Tibial nerve (tissue), 4 donors: ENCODE results near the gene WBP11. TPM values are rescaled to one million over a fixed set of nuclear protein-coding genes. Genes with fewer than 3 reads are reported as not detected.
A peak's percentile ranks its signal among the peaks of the same experiment; 100 is the strongest.
"Not testable (repeated sequence)": the region's sequence is repeated elsewhere in the genome, so short reads cannot be mapped to it uniquely, and the experiment has no call there.

Experiments
- DNase-seq, 2 donors: peaks; one replicate each; pipeline ENCODE4 v3.0.0-alpha.2; 2019; ENCODE audit warnings: low spot score in 2 of 2
- H3K27ac ChIP-seq, 4 donors: fragments of 200-600 bp; sonication (generic) in 3 of 4; one replicate each; pipeline ENCODE4 v1.5.1; 2017 to 2019; ENCODE audit warnings: mild to moderate bottlenecking in 1 of 4
- H3K27me3 ChIP-seq, 2 donors: fragments of 200-600 bp; sonication (generic) in 1 of 2; one replicate each; pipeline versions ENCODE4 v1.5.1 to v1.6.0; 2017 to 2019
- H3K36me3 ChIP-seq, 3 donors: fragments of 200-600 bp; sonication (generic); one replicate each; pipeline ENCODE4 v1.5.1; 2018 to 2019
- H3K4me1 ChIP-seq, 4 donors: fragments of 200-600 bp; sonication (generic) in 3 of 4; one replicate each; pipeline ENCODE4 v1.5.1; 2017 to 2019
- H3K4me3 ChIP-seq, 4 donors: fragments of 200-600 bp; sonication (generic) in 3 of 4; one replicate each; pipeline ENCODE4 v1.5.1; 2017 to 2019; ENCODE audit warnings: mild to moderate bottlenecking in 1 of 4, moderate library complexity in 1 of 4
- H3K9me3 ChIP-seq, 4 donors: fragments of 200-600 bp; sonication (generic) in 3 of 4; one replicate each; pipeline ENCODE4 v1.5.1; 2017 to 2019
- EP300 ChIP-seq, 2 donors: sonication (generic); formaldehyde crosslinking; IDR thresholded peaks; one replicate each; pipeline ENCODE4 v1.6.1; 2017; ENCODE audit warnings: antibody characterized with exemption in 2 of 2, mild to moderate bottlenecking in 1 of 2
- POLR2A ChIP-seq, 2 donors: fragments of 450-650 bp; IDR thresholded peaks; one replicate each; pipeline ENCODE4 v1.6.1; 2017; ENCODE audit warnings: antibody characterized with exemption in 2 of 2, mild to moderate bottlenecking in 2 of 2, moderate library complexity in 2 of 2
- WGBS, 2 donors: methylation state at CpG; one replicate each; pipeline ENCODE4 v1.1.5; 2018; 5-methylcytosine and 5-hydroxymethylcytosine counted together
- total RNA-seq, 4 donors: library from RNA; depleted of rRNA; stranded (reverse); fragments of >200 nt; gene quantifications; one replicate each; pipeline ENCODE4 v1.1.0, GENCODE V29; 2016
- TF ChIP-seq, protein P1 (sequence below), 5 experiments: fragments of 200-600 bp in 3 of 5; fragments of 450-650 bp in 2 of 5; sonication (generic) in 3 of 5; IDR thresholded peaks; one replicate each; pipeline ENCODE4 v1.5.1; 2016 to 2019; ENCODE audit warnings: antibody characterized with exemption in 5 of 5, mild to moderate bottlenecking in 3 of 5, moderate library complexity in 2 of 5

WBP11 gene
- total RNA-seq, 4 donors from 2014 or later = 11.7 to 22.6 (median 19.2) TPM

- no peaks in the 10 kb centered on the region for H3K27me3 ChIP-seq
- no peak for DNase-seq
- peaks cover 0 to 34% (median 9%) of the 10 kb centered on the region in 4 donors for H3K4me1 ChIP-seq
- TF ChIP-seq POLR2A (IDR thresholded peaks at IDR 0.05) (no peak), EP300 (IDR thresholded peaks at IDR 0.05) (no peak)
- TF ChIP-seq, protein P1, sequence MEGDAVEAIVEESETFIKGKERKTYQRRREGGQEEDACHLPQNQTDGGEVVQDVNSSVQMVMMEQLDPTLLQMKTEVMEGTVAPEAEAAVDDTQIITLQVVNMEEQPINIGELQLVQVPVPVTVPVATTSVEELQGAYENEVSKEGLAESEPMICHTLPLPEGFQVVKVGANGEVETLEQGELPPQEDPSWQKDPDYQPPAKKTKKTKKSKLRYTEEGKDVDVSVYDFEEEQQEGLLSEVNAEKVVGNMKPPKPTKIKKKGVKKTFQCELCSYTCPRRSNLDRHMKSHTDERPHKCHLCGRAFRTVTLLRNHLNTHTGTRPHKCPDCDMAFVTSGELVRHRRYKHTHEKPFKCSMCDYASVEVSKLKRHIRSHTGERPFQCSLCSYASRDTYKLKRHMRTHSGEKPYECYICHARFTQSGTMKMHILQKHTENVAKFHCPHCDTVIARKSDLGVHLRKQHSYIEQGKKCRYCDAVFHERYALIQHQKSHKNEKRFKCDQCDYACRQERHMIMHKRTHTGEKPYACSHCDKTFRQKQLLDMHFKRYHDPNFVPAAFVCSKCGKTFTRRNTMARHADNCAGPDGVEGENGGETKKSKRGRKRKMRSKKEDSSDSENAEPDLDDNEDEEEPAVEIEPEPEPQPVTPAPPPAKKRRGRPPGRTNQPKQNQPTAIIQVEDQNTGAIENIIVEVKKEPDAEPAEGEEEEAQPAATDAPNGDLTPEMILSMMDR (IDR thresholded peaks at IDR 0.05) = no peak
- H3K27ac ChIP-seq = peak overlapping the region in 2 of 4 donors; percentile 0 to 34
- H3K36me3 ChIP-seq = peaks cover 0 to 21% (median 0%) of the 10 kb centered on the region in 3 donors
- H3K4me3 ChIP-seq = no peak overlapping the region
- H3K9me3 ChIP-seq = peaks cover 0 to 10% (median 0%) of the 10 kb centered on the region in 4 donors
- 62 to 74% methylated on average over 1 of the region's 1 CpG for WGBS, 2 donors
Measured at GRCh38 chr12:14767617-14768016, 35.7 kb downstream of the WBP11 start.

GRCh38 chr12:14766649-14767215, 36.5 kb downstream of the WBP11 start:
- peaks cover 0 to 28% (median 8%) of the 10 kb centered on the region in 4 donors for H3K4me1 ChIP-seq

GRCh38 chr12:14766020-14766419, 37.3 kb downstream of the WBP11 start:
- 87 to 99% methylated on average over 3 of the region's 3 CpGs for WGBS, 2 donors
- peaks cover 0 to 34% (median 0%) of the 10 kb centered on the region in 3 donors for H3K36me3 ChIP-seq
- H3K27ac ChIP-seq = peak overlapping the region in 1 of 4 donors; percentile 34

More at GRCh38 chr12:14766649-14767215, 36.5 kb downstream of the WBP11 start:
- 47 to 53% methylated on average over 3 of the region's 3 CpGs for WGBS, 2 donors
- TF ChIP-seq POLR2A (IDR thresholded peaks at IDR 0.05) (no peak), EP300 (IDR thresholded peaks at IDR 0.05) (no peak)
- TF ChIP-seq, protein P1 (IDR thresholded peaks at IDR 0.05) = no peak
- H3K27ac ChIP-seq = peak overlapping the region in 1 of 4 donors; percentile 34
- H3K27me3 ChIP-seq = no peaks in the 10 kb centered on the region
- peaks cover 0 to 10% (median 0%) of the 10 kb centered on the region in 4 donors for H3K9me3 ChIP-seq
- H3K4me3 ChIP-seq = no peak overlapping the region
- H3K36me3 ChIP-seq = peaks cover 0 to 29% (median 0%) of the 10 kb centered on the region in 3 donors
- DNase-seq = no peak

GRCh38 chr12:14765398-14765797, 37.9 kb downstream of the WBP11 start:
- H3K4me1 ChIP-seq = peaks cover 0 to 23% (median 6%) of the 10 kb centered on the region in 4 donors
- peaks cover 0 to 41% (median 0%) of the 10 kb centered on the region in 3 donors for H3K36me3 ChIP-seq
- no peak overlapping the region for H3K27ac ChIP-seq
- H3K4me3 ChIP-seq = no peak overlapping the region
- H3K27me3 ChIP-seq = no peaks in the 10 kb centered on the region
- H3K9me3 ChIP-seq = peaks cover 0 to 14% (median 0%) of the 10 kb centered on the region in 4 donors
- DNase-seq = no peak
- WGBS, 2 donors = 86 to 90% methylated on average over 2 of the region's 2 CpGs
- TF ChIP-seq EP300 (IDR thresholded peaks at IDR 0.05) (no peak), POLR2A (IDR thresholded peaks at IDR 0.05) (no peak)
- TF ChIP-seq, protein P1 (IDR thresholded peaks at IDR 0.05) = no peak

More at GRCh38 chr12:14766020-14766419, 37.3 kb downstream of the WBP11 start:
- DNase-seq, H3K4me3 ChIP-seq, H3K27me3 ChIP-seq: not testable (repeated sequence)
- peaks cover 0 to 23% (median 6%) of the 10 kb centered on the region in 4 donors for H3K4me1 ChIP-seq
- peaks cover 0 to 10% (median 0%) of the 10 kb centered on the region in 4 donors for H3K9me3 ChIP-seq

DNA sequence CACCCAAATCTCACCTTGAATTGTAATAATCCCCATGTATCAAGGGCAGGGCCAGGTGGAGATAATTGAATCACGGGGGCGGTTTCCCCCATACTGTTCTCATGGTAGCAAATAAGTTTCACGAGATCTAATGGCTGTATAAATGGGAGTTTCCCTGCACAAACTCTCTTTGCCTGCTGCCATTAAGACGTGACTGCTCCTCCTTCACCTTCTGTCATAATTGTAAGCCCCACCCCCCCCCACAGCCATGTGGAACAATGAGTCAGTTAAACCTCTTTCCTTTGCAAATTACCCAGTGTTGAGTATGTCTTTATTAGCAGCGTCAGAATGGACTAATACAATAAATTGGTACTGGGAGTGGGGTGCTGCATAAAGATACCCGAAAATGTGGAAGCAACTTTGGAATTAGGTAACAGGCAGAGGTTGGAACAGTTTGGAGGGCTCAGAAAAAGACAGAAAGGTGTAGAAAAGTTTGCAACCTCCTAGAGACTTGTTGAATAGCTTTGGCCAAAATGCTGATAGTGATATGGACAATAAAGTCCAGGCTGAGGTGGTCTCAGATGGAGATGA, 43.5 kb downstream of the WBP11 start:
- H3K4me1 ChIP-seq, H3K4me3 ChIP-seq, DNase-seq, H3K27ac ChIP-seq, H3K27me3 ChIP-seq: not testable (repeated sequence)
- H3K9me3 ChIP-seq = peaks cover 0 to 12% (median 0%) of the 10 kb centered on the region in 4 donors
- WGBS, 2 donors = 78 to 80% methylated on average over 6 of the region's 6 CpGs
- H3K36me3 ChIP-seq = peaks cover 0 to 30% (median 0%) of the 10 kb centered on the region in 3 donors
